PC-9 (cell line): Measurements from ENCODE around the gene ZNF407.

ENCODE experiments used
- CTCF ChIP-seq: fragments of 200-600 bp; sonication (generic); conservative IDR thresholded peaks from 2 replicates; pipeline ENCODE4 v1.6.1; 2017; ENCODE audit warnings: mixed run types, antibody characterized with exemption, mild to moderate bottlenecking, moderate library complexity
- EZH2 ChIP-seq: fragments of 200-600 bp; sonication (generic); IDR thresholded peaks from 2 replicates; pipeline ENCODE4 v1.8.0; 2017; ENCODE audit warnings: antibody characterized with exemption, low read depth

- TF ChIP-seq CTCF (no peak), EZH2 (no peak)
Observed at GRCh38 chr18:74597034-74597661, 522 bp upstream of the ZNF407 start.
